Right kidney (tissue), 1 donor: ENCODE data around the gene RSAD1.

Experiments used
- DNase-seq: peaks from one replicate; pipeline ENCODE4 v3.0.0-alpha.2; 2016

Gene RSAD1

DNA sequence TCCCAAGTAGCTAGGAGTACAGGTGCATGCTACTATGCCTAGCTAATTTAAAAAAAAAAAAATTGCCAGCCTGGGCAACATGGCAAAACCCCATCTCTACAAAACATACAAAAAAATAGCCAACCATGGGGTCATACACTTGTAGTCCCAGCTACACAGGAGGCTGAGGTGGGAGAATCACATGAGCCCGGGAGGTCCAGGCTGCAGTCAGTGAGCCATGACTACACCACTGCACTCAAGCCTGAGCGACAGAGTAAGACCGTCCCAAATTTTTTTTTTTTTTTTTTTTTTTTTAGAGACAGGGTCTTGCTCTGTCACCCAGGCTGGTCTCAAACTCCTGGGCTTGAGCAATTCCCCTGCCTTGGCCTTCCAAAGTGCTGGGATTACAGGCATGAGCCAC is 24.8 kb upstream of the RSAD1 start:
- no peak for DNase-seq

DNA sequence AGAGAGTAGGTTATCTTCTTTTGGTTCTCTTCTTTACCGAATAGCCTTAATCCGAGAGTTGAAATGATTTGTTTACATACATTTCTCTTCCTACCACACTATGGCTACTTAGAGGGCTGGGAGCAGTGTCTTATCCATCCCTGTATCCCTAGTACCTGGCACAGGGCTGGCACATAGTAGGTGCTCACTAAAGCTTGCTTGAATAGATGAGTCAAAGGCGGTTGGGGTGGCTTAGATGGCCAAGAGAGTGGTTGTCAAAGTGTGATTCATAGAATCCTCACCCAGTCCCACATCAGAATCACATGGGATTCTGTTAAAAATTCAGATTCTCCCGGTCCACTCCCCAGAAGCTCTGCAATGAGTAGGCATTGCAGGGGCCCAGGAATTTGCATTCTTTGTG is 21.0 kb upstream of the RSAD1 start:
- DNase-seq: no peak

DNA sequence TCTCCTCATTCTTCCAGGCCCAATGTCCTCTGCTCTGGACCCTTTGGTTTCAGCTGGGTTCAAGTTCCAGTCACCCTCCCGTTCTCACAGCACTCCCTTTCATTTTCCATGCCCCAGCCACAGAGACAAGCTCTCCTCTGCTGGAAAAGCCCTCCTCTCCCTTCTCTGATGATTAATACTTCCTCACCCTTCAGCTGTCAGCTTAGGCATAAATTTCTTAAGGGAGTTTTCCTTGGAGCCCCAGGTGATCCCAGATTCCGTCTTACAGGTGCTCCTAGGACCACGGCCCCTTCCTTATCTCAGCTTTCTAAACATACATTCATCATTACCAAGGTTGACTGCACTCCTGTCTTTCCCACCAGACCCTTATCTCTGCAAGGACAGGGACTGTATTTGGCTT is 20.4 kb upstream of the RSAD1 start:
- DNase-seq: no peak

DNA sequence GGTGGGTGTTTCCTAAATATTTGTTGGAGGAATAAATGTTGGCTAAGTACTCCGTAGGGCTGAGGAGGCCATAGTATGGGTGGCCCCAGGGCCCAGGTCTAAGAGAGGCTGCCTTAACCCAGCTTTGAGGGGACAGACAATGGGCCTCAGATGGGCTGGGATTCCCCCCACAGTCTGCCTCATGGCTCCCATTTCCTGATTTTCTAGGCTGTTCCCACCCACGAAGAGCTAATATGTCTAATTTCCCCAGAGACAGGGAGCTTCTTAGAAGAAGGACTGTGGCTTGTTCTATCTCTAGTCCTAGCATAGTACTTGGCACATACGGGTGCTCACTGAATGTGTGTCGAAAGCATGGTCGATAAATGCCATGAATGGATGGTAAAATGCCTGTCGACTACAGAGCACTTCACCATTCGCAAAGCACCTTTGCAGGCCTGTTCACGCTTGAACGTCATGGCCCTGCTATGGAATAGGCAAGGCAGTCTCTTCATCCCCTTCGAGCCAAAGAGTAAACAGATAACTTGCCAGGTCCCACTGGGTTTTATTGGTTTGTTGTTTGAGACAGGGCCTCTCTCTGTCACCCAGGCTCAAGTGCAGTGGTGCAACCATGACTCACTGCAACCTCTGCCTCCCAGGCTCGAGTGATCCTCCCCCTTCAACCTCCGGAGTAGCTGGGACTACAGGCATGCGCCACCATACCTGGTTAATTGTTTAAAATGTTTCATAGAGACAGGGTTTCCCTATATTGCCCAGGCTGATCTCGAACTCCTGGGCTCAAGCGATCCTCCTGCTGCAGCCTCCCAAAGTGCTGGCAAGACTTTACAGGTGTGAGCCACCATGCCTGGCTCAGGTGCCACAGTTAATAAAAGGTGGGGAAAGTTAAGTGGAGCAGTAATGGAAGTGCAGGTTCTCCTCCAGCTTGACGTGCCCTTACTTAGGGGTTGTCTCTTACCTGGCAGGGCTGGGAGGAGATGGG is 19.7 kb upstream of the RSAD1 start:
- DNase-seq: no peak

DNA sequence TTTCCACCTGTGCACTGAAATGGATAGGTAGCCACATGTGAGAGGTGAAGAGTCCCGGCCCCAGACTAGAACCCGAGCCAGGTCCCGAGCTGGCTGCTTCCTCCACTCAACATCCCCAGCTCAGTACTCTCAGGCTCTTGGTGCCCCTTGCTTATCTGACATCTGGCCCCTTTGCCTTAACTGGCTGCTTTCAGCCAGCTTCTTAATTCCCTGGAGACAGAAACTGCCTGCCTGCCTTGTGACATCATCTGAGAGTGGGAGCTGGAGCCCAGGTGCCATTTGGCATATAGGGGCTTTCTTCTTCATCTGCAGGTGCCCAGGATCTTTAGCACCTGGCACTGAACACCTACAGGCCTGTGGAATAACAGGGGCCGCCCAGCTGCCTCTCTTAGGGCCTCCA is 18.9 kb upstream of the RSAD1 start:
- no peak for DNase-seq

DNA sequence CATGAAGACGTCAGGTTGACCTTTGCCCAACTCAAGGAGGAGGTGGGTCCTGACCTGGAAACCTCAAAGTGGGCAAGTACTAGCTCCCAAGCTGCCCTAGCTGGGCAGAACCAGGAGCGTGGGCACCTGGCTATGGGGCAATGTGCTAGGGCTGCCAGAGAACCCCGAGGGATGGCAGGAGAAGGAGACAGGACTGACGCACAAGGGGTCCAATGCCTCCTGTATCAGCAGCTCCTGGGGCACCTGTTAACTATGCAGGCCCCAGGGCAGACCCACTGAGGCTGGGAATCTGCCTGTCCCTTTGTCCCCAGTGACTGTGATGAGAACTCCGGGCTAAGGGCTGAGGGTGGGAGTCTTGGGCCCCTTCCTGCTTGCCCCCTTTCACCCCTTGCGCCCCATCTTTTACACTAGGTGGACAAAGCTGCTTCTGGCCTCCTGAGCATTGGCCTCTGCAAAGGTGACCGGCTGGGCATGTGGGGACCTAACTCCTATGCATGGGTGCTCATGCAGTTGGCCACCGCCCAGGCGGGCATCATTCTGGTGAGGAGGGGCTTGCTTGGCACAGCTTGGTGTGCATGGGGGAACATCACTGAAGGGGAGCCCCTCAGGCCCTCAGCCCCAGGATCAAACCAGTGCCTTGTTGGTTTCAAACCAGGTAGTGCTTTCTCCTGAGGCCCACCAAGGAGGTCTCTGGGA is 17.7 kb upstream of the RSAD1 start:
- no peak for DNase-seq

DNA sequence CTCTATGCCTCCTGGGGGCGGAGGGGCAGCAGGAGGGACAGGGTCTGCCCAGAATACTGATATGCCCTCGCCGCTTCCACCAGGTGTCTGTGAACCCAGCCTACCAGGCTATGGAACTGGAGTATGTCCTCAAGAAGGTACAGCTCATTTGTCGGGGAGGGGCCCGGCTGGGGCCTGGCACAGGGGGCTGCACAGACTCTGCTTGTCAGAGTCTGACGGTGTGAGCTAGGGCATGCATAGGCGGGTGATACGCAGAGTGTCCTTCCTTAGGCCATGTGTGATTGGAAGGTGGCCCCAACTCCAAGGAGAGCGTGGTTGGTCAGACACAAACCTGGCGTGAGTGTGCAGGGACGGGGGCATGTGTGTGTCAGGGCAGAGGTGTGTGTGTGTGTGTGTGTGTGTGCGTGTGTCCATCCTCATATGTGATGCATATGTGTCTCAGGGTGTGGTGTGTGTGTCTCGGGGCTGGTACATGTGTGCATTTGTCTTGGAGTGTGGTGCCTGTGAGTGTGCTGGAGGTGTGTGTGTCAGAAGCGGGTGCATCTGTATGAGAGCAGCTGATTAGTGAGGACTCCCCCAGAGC is 17.0 kb upstream of the RSAD1 start:
- DNase-seq: no peak

DNA sequence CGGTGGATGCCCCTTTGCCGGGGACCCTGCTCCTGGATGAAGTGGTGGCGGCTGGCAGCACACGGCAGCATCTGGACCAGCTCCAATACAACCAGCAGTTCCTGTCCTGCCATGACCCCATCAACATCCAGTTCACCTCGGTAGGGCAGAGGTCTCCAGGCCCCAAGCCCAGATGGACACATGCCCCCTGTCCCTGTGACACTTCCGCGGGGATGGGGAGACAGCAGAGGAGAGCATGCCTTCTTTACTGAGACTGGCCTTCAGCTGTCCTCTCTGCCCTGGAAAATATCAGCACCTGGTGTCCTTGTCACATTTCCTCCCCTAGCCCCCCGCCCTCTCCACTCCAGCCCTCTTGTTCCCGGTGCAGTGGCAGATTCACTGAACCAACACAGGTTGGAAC is 16.2 kb upstream of the RSAD1 start:
- no peak for DNase-seq

DNA sequence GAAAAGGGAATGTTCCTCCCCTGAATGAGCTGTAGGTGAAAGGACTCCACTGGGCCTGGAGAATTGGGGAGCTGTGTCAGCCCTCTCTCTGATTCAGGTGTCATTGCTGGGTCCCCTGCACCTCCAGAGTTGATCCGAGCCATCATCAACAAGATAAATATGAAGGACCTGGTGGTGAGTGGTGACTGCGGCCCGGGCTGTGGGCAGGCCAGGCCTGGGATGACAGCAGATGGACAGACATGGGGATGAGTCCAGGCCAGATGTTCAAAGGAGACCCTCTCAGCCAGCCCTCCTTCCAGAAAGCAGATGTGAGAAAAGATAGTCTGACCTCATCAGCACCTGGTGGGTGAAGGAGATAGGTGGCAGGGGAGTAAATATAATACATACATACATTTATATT is 14.5 kb upstream of the RSAD1 start:
- DNase-seq: no peak

DNA sequence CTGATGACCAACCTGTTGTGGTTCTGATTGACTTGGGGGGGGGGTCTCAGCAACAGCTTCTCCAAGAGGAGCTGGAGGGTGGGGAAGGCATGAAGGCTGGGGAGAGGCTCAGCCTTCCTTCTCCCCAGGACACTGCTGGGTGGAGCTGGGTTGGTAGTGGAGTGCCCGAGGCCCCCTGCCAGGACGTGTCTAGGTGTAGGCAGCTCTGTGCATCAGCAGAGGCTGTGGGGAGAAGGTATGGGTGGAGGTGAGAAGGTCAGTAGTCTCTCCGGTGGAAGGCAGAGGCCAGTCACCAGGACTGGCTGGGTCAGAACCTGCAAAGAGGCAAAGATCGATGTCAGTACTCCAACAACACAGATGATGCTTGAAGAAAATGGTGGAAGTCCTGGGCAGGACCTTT is 13.9 kb upstream of the RSAD1 start:
- DNase-seq: no peak

DNA sequence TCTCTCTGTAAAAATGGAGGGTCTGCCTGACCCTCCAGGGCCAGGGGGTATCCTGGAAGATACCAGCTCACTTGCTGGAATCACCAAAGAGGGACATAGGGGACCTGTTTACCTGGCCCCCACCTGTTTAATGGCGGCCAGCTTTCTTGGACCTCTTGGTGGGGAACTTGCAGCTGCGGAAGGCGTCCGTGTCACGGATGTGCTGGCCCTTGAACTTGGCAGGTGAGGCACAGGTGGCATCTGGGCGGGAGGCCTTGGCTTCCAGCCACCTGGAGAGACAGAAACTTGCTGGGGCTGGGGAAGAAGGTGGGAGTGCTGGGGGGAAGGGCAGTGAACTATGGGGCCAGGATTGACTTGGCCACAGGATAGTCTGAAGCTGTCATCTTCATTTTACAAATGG is 13.5 kb upstream of the RSAD1 start:
- DNase-seq: no peak

DNA sequence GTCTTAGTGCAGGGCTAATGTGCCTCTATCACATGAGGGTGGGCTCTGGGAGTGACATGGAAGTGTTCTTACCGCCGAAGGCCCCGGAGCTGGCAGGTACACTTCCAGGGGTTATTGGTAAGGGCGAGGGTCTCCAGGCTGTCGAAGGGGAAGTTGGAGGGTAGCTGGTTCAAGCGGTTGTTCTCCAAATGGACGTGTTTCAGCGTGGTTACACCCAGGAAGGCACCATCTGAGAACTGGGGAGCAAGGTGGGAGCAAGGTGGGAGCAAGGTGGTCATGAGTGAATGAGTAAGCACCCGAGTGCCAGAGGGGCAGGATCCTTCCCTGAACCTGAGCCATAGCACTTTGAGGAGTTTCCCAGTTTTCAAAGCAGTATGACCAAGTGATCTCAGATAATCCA is 13.0 kb upstream of the RSAD1 start:
- DNase-seq: no peak

DNA sequence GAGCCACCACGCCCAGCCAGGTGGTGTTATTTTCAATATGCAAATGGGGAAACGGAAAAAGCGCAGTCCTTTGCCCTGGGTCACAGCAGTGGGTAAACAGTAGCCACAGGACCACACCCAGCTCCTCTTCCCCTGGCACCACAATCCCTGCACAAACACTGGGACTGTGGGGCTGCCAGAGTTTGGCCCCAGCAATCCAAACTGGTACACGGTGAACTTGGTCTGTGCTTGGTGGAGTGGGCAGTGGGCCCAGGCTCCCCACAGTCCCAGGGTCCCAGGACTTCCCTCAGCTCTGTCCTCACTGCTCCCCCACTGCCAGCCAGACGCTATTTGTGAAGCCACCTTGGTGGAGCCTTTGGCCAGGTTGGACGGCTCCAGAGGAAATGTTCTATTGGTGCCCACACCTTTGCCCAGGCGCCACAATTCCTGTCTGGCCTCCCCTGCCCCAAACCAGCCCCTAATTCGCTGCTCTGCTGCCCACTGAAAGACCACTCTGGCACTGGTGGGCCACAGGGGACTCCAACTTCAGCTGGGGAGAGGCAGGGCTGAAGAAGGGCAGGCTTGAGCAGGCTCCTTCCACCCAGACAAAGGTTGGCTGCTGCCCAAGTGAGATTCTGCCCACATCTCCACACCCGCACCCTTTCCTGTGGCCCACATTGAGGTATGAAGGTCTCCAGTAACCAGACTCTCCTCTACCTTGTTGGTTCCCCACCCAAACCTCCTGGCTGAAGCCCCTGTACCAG is 12.1 kb upstream of the RSAD1 start:
- no peak for DNase-seq

DNA sequence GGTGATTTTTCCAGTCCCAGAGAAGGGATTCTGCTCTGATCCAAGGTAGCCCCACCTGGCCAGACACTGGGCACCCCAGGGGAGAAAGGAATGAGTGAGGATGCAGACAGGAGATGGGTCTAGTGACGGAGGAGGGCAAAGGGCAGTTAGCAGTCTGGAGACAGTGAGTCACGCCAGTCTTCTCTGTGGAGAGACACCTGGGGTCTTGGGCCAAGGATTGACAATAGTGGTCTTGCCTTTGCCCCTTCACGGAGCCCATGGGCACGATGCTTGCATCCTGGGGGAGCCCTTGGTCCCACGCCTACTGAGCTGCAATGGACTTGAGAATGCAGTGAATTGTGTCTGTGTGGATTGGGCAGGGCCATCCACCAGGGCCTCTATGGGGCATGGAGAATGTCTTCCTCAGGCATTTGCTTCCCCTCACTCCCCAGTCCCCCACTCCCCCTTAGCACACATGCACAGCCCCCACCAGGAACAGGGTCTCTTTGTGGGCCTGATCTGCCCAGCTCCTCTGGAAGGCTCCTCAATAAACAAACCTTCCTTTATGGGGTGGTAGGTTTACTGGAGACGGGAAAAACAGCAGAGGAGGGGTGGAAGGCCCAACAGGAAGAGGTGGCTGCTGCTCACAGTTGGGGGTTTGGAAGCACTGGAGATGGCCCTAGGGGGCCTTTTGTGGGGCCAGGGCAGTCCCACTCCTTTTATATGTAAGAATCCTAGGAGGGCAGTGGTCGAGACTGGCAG is 11.4 kb upstream of the RSAD1 start:
- no peak for DNase-seq

DNA sequence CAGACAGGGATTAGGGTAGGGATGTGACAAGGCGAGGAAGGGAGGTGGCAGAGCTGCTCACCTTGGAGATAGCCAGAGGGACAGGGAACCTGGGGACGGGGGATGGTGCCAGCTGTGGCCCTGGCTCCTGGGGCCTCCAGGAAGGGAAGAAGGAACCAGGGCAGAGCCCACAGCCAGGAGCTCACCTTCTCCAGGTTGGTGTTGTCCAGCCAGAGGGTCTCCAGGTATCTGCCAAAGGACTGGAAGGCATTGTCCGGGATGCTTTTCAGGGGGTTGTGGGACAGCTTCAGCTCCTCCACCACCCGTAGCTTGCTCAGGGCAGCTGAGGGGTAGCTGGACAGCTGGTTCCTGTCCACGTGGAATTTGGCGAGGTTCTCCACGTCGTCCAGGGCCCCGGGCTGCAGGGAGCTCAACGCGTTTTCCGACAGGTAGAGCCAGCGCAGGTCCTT is 10.8 kb upstream of the RSAD1 start:
- DNase-seq: no peak

DNA sequence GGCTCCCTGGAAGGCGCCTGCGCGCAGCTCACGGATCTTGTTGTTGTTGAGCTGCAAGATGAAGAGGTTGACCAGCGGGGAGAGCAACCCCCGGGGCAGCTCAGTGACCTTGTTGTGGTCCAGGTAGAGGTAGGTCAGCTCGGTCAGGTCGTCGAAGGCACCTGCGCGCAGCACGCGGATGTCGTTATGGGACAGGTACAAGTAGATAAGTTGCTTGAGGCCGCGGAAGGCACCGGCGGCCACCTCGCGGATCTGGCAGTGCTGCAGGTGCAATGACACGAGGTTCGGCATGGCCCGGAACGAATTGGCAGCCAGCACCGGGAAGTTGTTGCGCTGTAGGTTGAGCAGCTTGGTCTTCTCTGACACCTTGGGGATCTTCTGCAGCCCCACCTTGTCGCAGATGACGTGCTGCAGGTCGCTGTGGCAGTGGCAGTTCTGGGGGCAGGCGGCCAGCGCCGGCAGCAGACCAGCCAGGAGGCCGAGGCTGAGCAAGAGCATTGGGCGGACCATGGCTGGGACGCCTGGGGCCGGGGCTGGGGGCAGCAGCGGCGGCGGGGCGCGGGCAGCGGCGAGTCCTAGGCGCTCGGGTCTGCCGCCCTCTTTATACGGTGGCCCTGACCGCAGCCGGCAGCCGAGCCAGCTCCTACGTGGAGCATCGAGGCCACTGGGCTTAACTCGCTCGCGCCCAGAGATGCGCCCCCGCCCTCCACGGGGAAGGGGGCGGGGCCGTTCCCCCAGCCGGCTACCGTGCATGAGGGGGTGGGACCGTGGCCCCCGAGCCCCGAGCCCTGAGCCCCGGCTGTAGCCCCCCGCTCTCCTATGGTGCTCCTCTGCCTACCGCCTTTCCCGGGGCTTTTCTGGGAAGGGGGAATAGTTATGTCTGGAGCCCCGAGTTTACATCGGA is 10.1 kb upstream of the RSAD1 start, which contains the start of gene CHAD:
Gene CHAD (minus strand): TSS at position 577 of the 904 bp plus-strand sequence. CDS start 67 bp downstream, at position 510.
- DNase-seq: peak; percentile 47

DNA sequence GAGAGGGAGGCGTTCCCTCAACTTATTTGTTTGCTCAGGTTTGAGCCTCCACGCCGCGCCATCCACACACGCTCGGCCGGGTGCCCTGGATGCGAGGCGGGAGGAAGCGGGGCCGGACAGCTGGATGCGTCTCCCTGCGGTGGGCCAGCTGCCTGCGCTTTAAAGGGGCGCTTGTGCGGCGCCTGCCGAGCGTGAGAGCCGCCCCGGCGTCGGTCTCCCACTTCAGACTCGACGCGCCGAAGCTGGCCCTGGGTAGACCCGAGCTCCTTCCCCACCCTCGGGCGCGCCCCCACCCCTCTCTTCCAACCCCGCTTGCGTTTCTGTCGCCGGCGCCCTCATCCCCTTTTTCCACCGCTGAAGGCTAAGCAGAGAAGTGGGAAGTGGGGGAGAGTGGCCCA is 9.5 kb upstream of the RSAD1 start:
- no peak for DNase-seq

DNA sequence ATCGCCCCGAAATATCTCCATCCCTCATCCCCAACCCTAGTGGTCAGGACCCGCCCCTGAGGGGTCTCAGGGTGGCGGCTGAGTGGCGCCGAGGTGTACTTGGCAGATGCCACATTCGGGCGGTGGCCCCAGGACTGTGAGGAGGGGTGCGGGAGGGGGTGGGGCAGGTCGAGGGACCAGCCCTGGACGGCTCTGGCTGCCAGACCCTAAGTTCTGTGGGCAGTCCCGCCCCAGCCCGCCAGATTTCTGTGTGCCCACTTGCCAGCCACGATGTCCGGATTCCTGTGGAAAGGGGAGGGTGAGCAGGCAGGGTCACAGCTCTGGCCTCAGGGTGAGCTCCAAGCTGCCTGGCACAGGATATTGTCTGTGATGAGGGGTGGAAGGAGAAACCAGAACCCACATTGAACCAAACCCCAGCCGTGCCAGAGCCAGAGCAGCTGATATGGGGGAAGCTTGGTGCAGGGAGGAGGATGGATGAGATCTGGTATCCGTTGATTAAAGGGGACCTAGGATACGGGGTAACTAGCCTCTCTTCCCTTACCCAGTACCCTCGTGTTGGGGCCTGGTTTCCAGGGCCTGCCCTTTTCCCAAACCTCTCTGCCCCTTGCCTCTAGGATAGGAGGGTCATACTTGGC is 8.9 kb upstream of the RSAD1 start:
- no peak for DNase-seq

DNA sequence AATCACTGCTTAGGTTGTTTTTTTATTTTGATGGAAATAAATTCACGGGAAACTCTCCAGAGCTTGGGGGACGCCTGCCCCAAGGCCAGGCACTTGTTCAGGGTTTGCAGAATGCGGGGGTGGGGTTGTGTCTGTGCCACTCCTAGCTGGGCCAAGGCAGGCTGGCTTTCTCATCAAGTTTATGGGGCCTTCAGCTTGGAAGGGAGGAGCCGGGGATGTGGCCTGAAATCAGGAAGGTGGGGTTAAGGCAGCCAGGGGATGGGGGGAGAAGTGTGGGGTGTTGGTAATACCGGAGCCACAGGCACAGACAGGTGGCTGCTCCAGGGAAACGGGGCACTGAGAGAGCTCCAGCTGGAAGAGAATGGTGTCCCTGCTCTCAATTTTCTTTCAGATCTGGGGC is 8.2 kb upstream of the RSAD1 start:
- peak; percentile 23 for DNase-seq
